Activated CD4-positive, alpha-beta memory T cell treated with anti-CD3 and anti-CD28 coated beads for 36 hours (primary cell): ENCODE data around the gene CYREN. TPM values are rescaled to one million over a fixed set of nuclear protein-coding genes. Genes with fewer than 3 reads are reported as not detected.
A peak's percentile ranks its signal among the peaks of the same experiment; 100 is the strongest.
"Not testable (repeated sequence)": the region's sequence is repeated elsewhere in the genome, so short reads cannot be mapped to it uniquely, and the experiment has no call there.

ENCODE experiments used
- CTCF ChIA-PET: fragments of 350-600 bp; sonication (Branson Sonifier 250); formaldehyde crosslinking; loops from one replicate; lab custom pipeline; 2021; ENCODE audit warnings: antibody characterized with exemption, inconsistent platforms; lab: Charles Lee
- POLR2A ChIA-PET: fragments of 350-600 bp; sonication (Branson Sonifier 250); formaldehyde crosslinking; loops from one replicate; lab custom pipeline; 2021; ENCODE audit warnings: antibody characterized with exemption; lab: Charles Lee
- DNase-seq: peaks from one replicate; pipeline ENCODE4 v3.0.0-alpha.2; 2020
- H3K27ac Mint-ChIP-seq: one replicate; pipeline ENCODE4 v1.8.0; 2021; ENCODE audit warnings: mixed read lengths
- H3K27me3 Mint-ChIP-seq: one replicate; pipeline ENCODE4 v1.8.0; 2021; ENCODE audit warnings: mixed read lengths
- H3K36me3 Mint-ChIP-seq: one replicate; pipeline ENCODE4 v1.8.0; 2021; ENCODE audit warnings: mixed read lengths
- H3K4me1 Mint-ChIP-seq: one replicate; pipeline ENCODE4 v1.8.0; 2021; ENCODE audit warnings: low read depth, mixed read lengths
- H3K4me3 Mint-ChIP-seq: one replicate; pipeline ENCODE4 v1.8.0; 2021; ENCODE audit warnings: mild to moderate bottlenecking, mixed read lengths
- H3K9me3 Mint-ChIP-seq: one replicate; pipeline ENCODE4 v1.8.0; 2021; ENCODE audit warnings: mixed read lengths
- intact Hi-C: fragments of 100-400 bp; cut with micrococcal nuclease; formaldehyde crosslinking; loops from one replicate; pipeline ENCODE4 v1.15.1; 2023
- total RNA-seq, 2 experiments: library from RNA; stranded (reverse); gene quantifications; one replicate each; pipeline ENCODE4 v1.2.3, GENCODE V29; 2021

The CYREN gene
- 10 to 100 TPM; 41.6 to 43.6 TPM for total RNA-seq

DNA sequence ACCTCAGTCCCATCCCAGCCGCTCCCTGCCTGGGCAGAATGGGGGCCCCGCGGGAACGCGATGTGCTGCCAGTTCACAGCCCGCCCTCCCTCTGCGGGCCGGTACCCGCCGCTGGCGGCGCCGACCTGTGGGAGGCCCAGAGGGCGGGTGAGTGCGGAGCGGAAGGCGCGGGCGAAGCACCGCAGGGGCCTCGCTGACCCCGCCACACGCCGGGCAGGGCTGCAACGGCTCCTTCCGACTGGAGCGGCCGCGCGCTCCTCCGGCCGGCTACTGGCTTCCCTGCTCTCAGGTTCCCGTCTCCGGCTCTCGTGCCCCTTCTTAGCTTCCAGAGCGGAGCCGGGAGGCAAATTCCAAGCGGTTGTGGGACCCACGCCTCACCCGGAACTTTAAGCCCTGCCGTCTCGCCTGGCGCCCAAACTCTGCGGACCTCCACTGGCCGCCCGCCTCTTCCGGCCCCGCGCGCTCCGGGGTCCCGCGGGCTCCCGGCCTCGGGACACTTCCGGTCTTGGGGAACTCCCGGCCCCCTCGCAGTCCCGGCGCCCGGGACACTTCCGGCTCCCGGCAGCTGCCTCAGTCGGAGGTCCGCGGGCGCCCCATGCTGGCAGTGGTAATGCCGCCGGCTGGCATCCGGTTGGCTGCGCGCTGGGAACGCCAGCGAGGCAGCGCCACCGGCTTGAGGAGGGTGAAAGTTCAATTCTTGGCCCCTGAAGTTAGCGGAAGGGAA lies at the start of gene CYREN:
CYREN (minus strand) TSS at position 434 of the 724 bp plus-strand sequence. CDS start 1,785 bp downstream, outside the sequence.
- Mint-ChIP-seq H3K36me3 (peaks cover 35% of the 10 kb centered on the region), H3K9me3 (no peaks in the 10 kb centered on the region), H3K27me3 (no peaks in the 10 kb centered on the region), H3K27ac (peak within 1 kb of the TSS; percentile 99), H3K4me1 (peaks cover 45% of the 10 kb centered on the region), H3K4me3 (peak within 1 kb of the TSS; percentile 96)
- intact Hi-C loops = loop anchor here (1.0 to 5.0 kb wide), 4 partner anchors 41 to 418 kb away; partner anchors contain the start of genes AGBL3, CNOT4 and WDR91
- ChIA-PET CTCF (interaction anchor here (0.6 to 4.6 kb wide), 11 partner anchors 9 to 537 kb away, joined by 3 to 65 read pairs (median 4); partner anchors contain the start of genes AGBL3 and TMEM140), POLR2A (interaction anchor here (0.6 to 3.7 kb wide), 10 partner anchors 9 to 524 kb away, joined by 3 to 32 read pairs (median 4); partner anchors contain the start of genes AGBL3, BPGM, TMEM140 and WDR91)
- DNase-seq = peak; percentile 95

- ChIA-PET CTCF (interaction anchor here (0.7 to 1.6 kb wide), 2 partner anchors 10 to 57 kb away, joined by 3 read pairs; no protein-coding TSS in a partner anchor), POLR2A (no interaction called here)
- DNase-seq = no peak
- Mint-ChIP-seq H3K27ac (no peak overlapping the region), H3K9me3 (no peaks in the 10 kb centered on the region), H3K27me3 (peaks cover 1% of the 10 kb centered on the region), H3K36me3 (no peaks in the 10 kb centered on the region), H3K4me1 (no peaks in the 10 kb centered on the region), H3K4me3 (no peak overlapping the region)
- intact Hi-C loops = no loop called here
Measured at GRCh38 chr7:135217645-135218509, 47.4 kb upstream of the CYREN start.

- Mint-ChIP-seq H3K9me3 (no peaks in the 10 kb centered on the region), H3K27me3 (peaks cover 1% of the 10 kb centered on the region), H3K4me1 (peaks cover 3% of the 10 kb centered on the region), H3K36me3 (no peaks in the 10 kb centered on the region), H3K4me3 (no peak overlapping the region), H3K27ac (no peak overlapping the region)
- POLR2A ChIA-PET = no interaction called here
- intact Hi-C loops = no loop called here
- DNase-seq = no peak
- CTCF ChIA-PET = no interaction called here
Measured at GRCh38 chr7:135215698-135216097, 45.2 kb upstream of the CYREN start.

GRCh38 chr7:135215180-135215579 lies 44.7 kb upstream of the CYREN start:
- intact Hi-C loops = no loop called here

DNA sequence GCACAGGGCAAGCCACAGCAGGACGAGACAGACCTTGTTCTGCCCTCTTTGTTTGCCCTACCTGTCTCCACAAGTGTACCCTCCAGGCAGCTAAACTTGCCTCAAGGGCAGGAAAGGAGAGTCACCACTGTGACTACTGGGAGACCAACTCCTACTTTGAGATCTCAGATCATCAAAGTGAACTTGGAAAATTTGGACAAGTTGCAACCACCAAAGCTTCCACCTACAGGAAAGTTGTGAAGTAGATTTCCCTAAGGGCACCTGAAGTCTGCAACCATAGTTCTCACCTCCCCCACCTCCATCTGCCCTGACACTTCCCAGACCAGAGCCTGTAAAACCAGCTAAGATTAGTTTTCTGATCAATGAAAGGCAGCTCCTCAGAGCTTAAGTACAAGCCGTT lies 43.3 kb upstream of the CYREN start:
- CTCF ChIA-PET = interaction anchor here (0.6 to 1.8 kb wide), 2 partner anchors 47 to 60 kb away, joined by 3 to 5 read pairs; no protein-coding TSS in a partner anchor

More at GRCh38 chr7:135215180-135215579, 44.7 kb upstream of the CYREN start:
- H3K27ac Mint-ChIP-seq = no peak overlapping the region
- H3K4me3 Mint-ChIP-seq = no peak overlapping the region
- no peaks in the 10 kb centered on the region for H3K36me3 Mint-ChIP-seq
- H3K9me3 Mint-ChIP-seq = no peaks in the 10 kb centered on the region
- peaks cover 6% of the 10 kb centered on the region for H3K4me1 Mint-ChIP-seq
- DNase-seq = no peak
- POLR2A ChIA-PET = no interaction called here
- CTCF ChIA-PET = interaction anchor here (0.7 to 1.8 kb wide), 2 partner anchors 20 to 59 kb away, joined by 3 to 5 read pairs; no protein-coding TSS in a partner anchor
- H3K27me3 Mint-ChIP-seq = peaks cover 1% of the 10 kb centered on the region

DNA sequence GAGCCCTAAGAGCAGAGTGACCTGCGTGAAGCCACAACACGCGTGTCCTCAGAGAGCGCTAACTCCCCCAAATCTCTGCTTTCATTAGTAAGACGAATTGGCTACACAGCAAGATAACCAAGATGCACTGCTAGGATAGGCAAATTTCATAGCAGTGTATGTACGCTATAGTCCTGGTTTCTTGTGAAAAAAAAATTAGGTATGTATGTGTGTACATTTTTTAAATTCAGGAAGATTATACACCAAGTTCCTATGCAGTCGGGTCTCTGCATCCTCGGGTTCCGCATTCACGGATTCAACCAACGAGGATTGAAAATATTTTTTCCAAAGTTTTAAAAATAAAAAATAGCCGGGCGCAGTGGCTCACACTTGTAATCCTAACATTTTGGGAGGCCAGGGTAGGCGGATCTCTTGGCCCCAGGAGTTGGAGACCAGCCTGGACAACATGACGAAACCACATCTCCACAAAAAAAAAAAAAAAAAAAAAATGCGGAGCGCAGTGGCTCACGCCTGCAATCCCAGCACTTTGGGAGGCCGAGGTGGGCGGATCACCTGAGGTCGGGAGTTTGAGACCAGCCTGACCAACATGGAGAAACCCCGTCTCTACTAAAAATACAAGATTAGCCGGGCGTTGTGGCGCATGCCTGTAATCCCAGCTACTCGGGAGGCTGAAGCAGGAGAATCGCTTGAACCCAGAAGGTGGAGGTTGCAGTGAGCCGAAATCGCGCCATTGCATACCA lies 41.6 kb upstream of the CYREN start:
- H3K9me3 Mint-ChIP-seq, H3K36me3 Mint-ChIP-seq, H3K27me3 Mint-ChIP-seq, DNase-seq: not testable (repeated sequence)
- POLR2A ChIA-PET = interaction anchor here (1.1 to 2.6 kb wide), 5 partner anchors 16 to 64 kb away, joined by 4 to 10 read pairs (median 5); partner anchors contain the start of genes CYREN and TMEM140
- H3K4me3 Mint-ChIP-seq = peak overlapping the region; percentile 93
- CTCF ChIA-PET = interaction anchor here (1.3 kb wide), 1 partner anchor 43 kb away, joined by 3 read pairs; no protein-coding TSS in a partner anchor
- peak overlapping the region; percentile 58 for H3K27ac Mint-ChIP-seq
- H3K4me1 Mint-ChIP-seq = peaks cover 20% of the 10 kb centered on the region
- intact Hi-C loops = loop anchor here (1.0 to 5.0 kb wide), 7 partner anchors 42 to 753 kb away; partner anchors contain the start of genes AGBL3, AKR1B1, CNOT4 and CYREN

More for the DNA sequence above, 43.3 kb upstream of the CYREN start:
- intact Hi-C loops = loop anchor here (5.0 kb wide), 1 partner anchor 448 kb away; the partner anchor contains the start of gene STMP1
- no peak for DNase-seq
- peaks cover 7% of the 10 kb centered on the region for H3K4me1 Mint-ChIP-seq
- no peaks in the 10 kb centered on the region for H3K36me3 Mint-ChIP-seq
- peaks cover under 1% of the 10 kb centered on the region for H3K27me3 Mint-ChIP-seq
- no peak overlapping the region for H3K4me3 Mint-ChIP-seq
- H3K27ac Mint-ChIP-seq = no peak overlapping the region
- POLR2A ChIA-PET = no interaction called here
- H3K9me3 Mint-ChIP-seq = no peaks in the 10 kb centered on the region

DNA sequence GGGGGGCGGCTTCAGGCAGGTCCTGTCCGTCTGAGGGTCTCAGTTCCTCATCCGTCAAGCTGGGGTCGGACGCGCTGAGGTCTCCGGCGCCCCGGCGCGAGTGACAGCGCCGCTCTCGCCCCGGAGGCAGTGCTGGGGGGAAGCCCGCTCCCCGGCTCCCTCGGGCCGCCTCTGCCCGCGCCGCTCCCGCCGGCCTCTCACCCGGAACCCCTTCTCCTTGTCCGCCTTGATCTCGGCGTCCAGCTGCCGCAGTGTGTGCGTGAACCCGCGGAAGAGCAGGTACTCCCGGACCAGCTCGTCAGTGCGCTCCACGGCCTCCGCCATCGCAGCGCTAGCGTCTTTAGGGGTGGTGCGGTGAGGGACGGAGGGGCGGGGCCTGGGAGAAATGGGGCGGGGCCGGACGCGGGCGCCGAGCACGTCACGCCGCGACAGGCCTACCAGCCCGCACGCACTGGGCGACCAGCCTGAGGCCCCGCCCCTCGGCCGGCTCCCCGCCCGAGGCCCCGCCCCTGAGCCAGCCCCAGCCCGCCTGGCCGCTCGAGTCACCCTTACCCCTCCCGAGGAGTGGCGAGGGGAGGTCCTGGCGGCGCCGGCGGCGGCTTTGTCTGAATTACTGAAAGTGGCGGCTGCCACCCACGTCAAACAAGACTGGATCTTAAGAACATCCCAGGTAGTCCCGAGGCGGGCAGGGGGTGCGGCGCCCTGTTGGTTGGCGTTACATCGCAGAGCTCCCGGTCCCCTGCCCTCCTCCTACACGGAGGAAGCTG lies 40.9 kb upstream of the CYREN start, which contains the start of gene WDR91:
WDR91 (minus strand) TSS at position 348 of the 767 bp plus-strand sequence; CDS start at position 324, 24 bp downstream.
- H3K27ac Mint-ChIP-seq = peak within 1 kb of the TSS; percentile 83
- H3K9me3 Mint-ChIP-seq = no peaks in the 10 kb centered on the region
- H3K4me1 Mint-ChIP-seq = peaks cover 23% of the 10 kb centered on the region
- H3K4me3 Mint-ChIP-seq = peak within 1 kb of the TSS; percentile 93
- ChIA-PET POLR2A (interaction anchor here (1.1 to 2.6 kb wide), 5 partner anchors 15 to 63 kb away, joined by 4 to 10 read pairs (median 5); partner anchors contain the start of genes CYREN and TMEM140), CTCF (interaction anchor here (0.6 to 1.6 kb wide), 5 partner anchors 42 to 665 kb away, joined by 3 to 6 read pairs (median 5); no protein-coding TSS in a partner anchor)
- DNase-seq = peak; percentile 98
- H3K27me3 Mint-ChIP-seq = no peaks in the 10 kb centered on the region
- intact Hi-C loops = loop anchor here (1.0 to 5.0 kb wide), 7 partner anchors 41 to 752 kb away; partner anchors contain the start of genes AGBL3, AKR1B1, CNOT4 and CYREN
- H3K36me3 Mint-ChIP-seq = peaks cover 3% of the 10 kb centered on the region

DNA sequence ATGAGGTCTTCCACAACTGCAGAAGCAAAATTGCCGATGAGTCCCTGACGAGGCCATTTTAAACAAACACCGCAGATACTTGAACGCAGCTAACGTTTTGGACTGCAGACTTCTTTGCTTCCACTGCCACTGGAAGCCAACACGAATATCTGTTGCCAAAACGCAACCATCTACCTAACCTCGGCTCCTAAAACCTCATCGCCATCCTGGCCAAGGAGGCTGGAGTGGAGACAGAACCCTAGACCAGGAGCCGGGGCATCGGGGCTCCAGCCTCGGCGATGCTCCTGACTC lies 40.3 kb upstream of the CYREN start:
- H3K27me3 Mint-ChIP-seq = no peaks in the 10 kb centered on the region
- no peak overlapping the region for H3K27ac Mint-ChIP-seq
- POLR2A ChIA-PET = interaction anchor here (0.6 to 2.6 kb wide), 7 partner anchors 14 to 452 kb away, joined by 3 to 10 read pairs (median 5); partner anchors contain the start of genes CYREN, STMP1 and TMEM140
- no peaks in the 10 kb centered on the region for H3K9me3 Mint-ChIP-seq
- DNase-seq = no peak
- peaks cover 8% of the 10 kb centered on the region for H3K36me3 Mint-ChIP-seq
- CTCF ChIA-PET = interaction anchor here (0.6 to 1.6 kb wide), 5 partner anchors 42 to 664 kb away, joined by 3 to 6 read pairs (median 5); no protein-coding TSS in a partner anchor
- intact Hi-C loops = loop anchor here (1.0 to 5.0 kb wide), 8 partner anchors 41 to 752 kb away; partner anchors contain the start of genes AGBL3, AKR1B1, BPGM and CNOT4
- H3K4me3 Mint-ChIP-seq = peak overlapping the region; percentile 93
- H3K4me1 Mint-ChIP-seq = peaks cover 25% of the 10 kb centered on the region

DNA sequence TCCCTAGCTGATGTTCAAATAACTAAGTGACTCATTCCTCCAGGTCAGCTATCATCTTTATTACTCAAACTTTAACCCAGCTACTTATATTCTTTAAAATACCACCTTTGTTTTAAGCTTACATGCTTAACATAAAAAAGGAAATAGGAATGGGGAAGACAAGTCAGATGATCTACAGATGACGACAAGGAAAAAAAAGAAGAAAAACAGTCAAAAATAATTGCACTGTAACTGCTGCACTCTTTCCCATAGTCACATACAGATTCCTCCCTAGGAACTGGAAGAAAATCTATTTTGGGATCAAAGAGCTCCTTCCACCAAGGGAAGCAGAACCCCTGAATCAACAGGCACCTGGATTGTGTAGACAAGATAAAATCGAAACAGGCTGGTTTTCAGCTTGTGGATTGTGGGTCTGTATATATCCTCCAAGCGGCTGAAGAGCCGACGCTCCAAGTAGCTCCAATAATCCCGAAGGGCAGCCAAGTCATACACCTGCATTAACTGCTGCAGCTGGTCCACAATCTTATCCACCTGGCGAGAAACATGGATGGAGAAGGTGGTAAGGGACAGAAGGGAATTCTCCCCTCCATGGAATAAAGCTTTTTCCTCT lies 38.8 kb upstream of the CYREN start:
- ChIA-PET POLR2A (interaction anchor here (1.0 to 2.6 kb wide), 2 partner anchors 38 to 61 kb away, joined by 3 to 10 read pairs; partner anchors contain the start of genes CYREN and TMEM140), CTCF (interaction anchor here (0.6 to 1.1 kb wide), 4 partner anchors 223 to 413 kb away, joined by 3 read pairs; partner anchors contain the start of gene AGBL3)
- no peaks in the 10 kb centered on the region for H3K9me3 Mint-ChIP-seq
- H3K27me3 Mint-ChIP-seq = no peaks in the 10 kb centered on the region
- peaks cover 25% of the 10 kb centered on the region for H3K4me1 Mint-ChIP-seq
- H3K36me3 Mint-ChIP-seq = peaks cover 17% of the 10 kb centered on the region
- DNase-seq = no peak
- intact Hi-C loops = no loop called here
- H3K4me3 Mint-ChIP-seq = no peak overlapping the region
- H3K27ac Mint-ChIP-seq = no peak overlapping the region
